GM12891 (cell line): ENCODE measurements around the gene LILRA2.

Experiments used
- POLR2A ChIP-seq: IDR thresholded peaks from 2 replicates; pipeline ENCODE4 v1.6.1; 2011; ENCODE audit warnings: low read depth, low read length, control low read depth
- POLR2AphosphoS5 ChIP-seq: IDR thresholded peaks from 2 replicates; pipeline ENCODE4 v1.6.1; 2011; ENCODE audit warnings: low read depth, low read length, control low read depth
- TAF1 ChIP-seq: IDR thresholded peaks from 2 replicates; pipeline ENCODE4 v1.6.1; 2011; ENCODE audit warnings: low read depth, low read length, control low read depth

DNA sequence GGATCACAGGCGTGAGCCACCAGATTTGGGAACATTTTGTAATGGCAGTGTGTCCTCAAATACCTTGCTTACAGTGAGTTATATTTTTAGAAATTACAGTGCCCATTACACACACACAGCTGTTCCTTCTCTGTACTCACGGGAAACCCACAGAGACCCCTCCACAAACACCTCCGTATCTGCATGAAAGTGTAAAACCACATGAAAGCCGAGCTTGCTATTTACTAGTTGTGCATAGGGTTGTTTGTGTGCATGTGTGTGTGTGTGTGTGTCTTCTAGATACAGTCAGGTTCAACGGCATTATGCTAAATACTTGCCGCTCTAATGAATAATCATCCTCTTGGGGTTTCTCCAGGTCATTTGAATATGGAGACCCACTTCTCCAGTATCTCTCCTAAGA, 22.3 kb upstream of the LILRA2 start:
- TF ChIP-seq POLR2AphosphoS5 (no peak), POLR2A (no peak), TAF1 (no peak)
